ENCODE measurements around the gene HSPA1A.

DNA sequence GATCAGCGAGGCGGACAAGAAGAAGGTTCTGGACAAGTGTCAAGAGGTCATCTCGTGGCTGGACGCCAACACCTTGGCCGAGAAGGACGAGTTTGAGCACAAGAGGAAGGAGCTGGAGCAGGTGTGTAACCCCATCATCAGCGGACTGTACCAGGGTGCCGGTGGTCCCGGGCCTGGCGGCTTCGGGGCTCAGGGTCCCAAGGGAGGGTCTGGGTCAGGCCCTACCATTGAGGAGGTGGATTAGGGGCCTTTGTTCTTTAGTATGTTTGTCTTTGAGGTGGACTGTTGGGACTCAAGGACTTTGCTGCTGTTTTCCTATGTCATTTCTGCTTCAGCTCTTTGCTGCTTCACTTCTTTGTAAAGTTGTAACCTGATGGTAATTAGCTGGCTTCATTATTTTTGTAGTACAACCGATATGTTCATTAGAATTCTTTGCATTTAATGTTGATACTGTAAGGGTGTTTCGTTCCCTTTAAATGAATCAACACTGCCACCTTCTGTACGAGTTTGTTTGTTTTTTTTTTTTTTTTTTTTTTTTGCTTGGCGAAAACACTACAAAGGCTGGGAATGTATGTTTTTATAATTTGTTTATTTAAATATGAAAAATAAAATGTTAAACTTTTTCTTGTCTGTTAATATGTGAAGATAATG lies 14.4 kb downstream of the HSPA1A start:
- TF ChIP-seq, protein P1, sequence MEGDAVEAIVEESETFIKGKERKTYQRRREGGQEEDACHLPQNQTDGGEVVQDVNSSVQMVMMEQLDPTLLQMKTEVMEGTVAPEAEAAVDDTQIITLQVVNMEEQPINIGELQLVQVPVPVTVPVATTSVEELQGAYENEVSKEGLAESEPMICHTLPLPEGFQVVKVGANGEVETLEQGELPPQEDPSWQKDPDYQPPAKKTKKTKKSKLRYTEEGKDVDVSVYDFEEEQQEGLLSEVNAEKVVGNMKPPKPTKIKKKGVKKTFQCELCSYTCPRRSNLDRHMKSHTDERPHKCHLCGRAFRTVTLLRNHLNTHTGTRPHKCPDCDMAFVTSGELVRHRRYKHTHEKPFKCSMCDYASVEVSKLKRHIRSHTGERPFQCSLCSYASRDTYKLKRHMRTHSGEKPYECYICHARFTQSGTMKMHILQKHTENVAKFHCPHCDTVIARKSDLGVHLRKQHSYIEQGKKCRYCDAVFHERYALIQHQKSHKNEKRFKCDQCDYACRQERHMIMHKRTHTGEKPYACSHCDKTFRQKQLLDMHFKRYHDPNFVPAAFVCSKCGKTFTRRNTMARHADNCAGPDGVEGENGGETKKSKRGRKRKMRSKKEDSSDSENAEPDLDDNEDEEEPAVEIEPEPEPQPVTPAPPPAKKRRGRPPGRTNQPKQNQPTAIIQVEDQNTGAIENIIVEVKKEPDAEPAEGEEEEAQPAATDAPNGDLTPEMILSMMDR (IDR thresholded peaks at IDR 0.05), result peak in 1 of 3 experiments; percentile 58
- TF ChIP-seq POLR2AphosphoS5 (IDR thresholded peaks at IDR 0.05; ENCODE audit: insufficient read depth in 1 of 2, low read depth in 1 of 2) (peak; percentile 88 to 98), POLR2A (IDR thresholded peaks at IDR 0.05) (no peak)
